Esophagus squamous epithelium (tissue), 4 donors: Measurements from ENCODE around the gene OR11A1.

Source experiments
- CTCF ChIP-seq, 6 experiments: fragments of 450-650 bp in 4 of 6; fragments of 200-600 bp in 2 of 6; sonication (generic) in 2 of 6; IDR thresholded peaks; one replicate each; pipeline ENCODE4 v1.5.1; 2016 to 2019; ENCODE audit warnings: antibody characterized with exemption in 6 of 6, mild to moderate bottlenecking in 4 of 6, moderate library complexity in 4 of 6
- POLR2A ChIP-seq, 4 donors: fragments of 450-650 bp; IDR thresholded peaks; one replicate each; pipeline ENCODE4 v1.6.1; 2017; ENCODE audit warnings: antibody characterized with exemption in 4 of 4, mild to moderate bottlenecking in 4 of 4, moderate library complexity in 3 of 4

GRCh38 chr6:29488874-29489273 lies 32.0 kb upstream of the OR11A1 start:
- TF ChIP-seq CTCF (IDR thresholded peaks at IDR 0.05) (no peak), POLR2A (IDR thresholded peaks at IDR 0.05) (no peak)
